GM21717 (cell line): ENCODE data around the gene SIX3.

Experiments
- ATAC-seq: cut with Tn5 transposase; IDR thresholded peaks from one replicate; pipeline ENCODE4 v1.9.1; 2021; ENCODE audit warnings: mild to moderate bottlenecking, moderate library complexity; ENCODE audit not compliant: unreplicated experiment

Gene SIX3

DNA sequence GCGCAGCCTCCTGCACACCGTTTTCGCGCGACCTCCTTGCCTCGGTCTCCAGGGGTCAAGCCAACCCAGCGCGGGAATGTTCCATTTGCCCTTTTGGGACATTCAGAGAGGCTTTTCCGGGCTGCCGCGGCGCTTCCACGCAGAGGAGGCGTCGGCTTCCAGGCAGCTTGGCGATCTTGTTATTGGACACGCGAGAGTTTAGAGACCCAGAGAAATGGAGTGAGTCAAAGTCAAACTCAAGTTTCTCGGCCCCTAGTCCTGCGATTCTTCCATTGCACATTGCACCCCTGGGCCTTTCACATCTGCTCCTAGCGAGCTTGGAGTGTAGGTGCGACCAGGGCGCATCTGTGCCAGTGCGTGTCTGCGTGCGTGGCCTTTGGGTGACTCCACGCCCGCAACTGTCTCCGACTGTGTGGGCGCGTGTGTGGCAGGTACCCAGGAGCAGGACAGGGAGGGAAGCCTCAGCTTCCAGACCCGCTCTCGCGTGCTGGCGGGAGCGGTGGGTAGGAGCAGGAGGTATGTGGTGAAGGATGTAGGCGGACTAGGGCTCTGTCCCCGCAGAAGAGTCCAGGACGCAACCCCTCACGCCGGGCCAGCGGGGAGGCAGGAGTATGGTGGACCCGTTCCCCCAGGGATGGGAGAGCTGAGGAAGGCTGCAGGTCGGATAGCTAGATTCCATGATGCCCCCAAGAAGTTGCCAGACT, 13.5 kb downstream of the SIX3 start:
- no peak for ATAC-seq

DNA sequence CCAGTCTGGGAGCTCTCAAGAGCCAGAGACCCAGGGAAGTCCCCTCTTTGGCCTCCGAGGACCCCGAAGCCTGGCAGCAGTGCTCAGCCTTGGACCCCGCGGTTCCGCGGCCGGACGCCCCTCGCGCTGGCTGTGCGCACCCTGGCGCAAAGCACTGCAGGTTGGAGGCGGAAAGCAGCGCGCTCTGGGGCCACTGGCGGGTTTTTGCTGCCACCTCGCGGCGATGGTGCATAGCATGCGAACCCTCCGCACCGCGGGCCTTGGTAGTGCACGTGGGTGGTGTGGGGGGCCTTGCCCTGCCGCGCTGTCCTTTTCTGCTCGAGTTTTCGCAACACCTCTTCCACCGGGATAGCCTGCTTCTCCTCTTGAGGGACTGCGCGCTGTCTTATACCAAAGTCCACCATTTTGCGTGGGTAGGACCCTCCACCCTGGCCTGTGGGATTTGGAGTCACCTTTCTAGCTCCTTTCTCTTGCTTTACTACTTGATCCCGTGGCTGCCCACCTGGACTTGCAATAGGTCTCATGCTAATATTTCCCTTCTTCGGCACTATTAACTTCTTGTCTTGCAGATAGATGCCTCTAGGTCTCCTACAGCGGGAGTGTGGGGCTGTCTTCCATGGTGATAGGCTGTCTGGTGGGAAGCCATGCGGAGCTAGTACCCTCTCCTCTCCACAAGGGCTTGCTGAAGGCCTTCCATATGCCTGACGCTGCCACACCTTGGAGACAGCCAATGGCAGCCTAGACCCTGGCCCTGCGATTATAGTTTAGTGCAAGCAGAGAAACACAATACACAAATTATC, 14.3 kb downstream of the SIX3 start:
- ATAC-seq = no peak

DNA sequence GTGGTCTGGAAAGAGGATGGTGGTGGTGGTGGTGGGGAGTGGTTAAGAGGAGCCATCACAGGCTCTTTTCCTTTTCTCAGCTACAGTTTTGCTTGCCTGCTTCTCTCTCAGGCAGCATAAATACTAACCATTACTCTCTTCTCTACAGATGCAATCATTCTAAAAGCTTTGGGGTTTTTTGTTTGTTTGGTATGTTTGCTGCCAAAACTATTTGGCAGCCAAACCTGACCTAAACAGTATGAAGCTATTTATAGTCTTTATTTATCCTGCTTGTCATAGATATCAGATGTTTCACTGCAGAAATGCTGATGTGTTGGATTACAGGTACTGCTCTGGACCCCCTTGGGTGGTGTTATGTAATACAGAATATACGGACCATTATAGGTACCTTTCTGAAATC, 15.3 kb downstream of the SIX3 start:
- no peak for ATAC-seq

DNA sequence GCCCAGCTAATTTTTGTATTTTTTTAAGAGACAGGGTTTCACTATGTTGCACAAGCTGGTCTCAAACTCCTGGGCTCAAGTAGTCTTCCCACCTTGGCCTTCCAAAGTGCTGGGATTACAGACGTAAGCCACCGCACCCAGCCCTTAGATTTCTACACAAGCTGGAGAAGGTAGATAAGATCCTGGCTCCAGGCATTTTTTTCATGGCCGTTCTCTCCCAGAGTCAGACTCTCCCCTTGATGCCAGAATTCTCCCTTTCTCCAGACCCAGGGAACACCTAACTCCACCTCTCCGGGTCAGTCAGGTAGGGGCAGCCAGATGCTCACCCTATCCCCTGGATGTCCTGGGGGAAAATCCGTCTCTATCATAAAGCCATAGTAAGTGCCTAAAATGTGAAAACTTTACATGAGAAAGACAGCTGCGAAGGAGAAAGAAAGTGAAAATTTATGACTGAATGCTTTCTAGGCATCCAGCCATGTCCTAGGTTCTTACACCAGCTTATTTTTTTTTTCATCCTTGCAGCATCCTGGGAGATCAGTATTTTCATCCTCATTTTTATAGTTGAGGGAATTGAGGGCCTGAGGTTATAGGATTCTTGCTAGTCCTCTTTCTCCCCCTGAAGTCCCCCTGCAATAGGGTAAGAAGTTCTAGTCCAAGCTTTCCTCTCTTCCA, 16.3 kb downstream of the SIX3 start:
- ATAC-seq = no peak

DNA sequence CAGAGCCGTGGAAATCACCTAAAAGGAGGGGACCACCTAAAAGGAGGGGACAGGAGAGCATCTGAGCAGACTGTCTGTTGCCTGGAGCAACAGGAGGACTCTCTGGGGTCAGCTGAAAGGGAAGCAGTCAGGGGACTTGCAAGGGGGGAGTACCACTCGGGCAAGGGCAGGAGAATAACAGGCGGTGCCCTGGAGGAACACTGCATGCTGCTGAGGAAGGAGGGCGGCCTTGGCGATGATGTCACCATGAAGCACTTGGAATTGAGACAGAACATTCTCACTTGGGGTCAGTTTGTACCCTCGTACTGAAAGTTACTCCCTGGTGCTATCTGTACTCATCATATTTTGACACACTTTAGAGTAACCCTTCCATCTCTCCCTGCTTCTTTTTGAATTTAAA, 18.4 kb downstream of the SIX3 start:
- no peak for ATAC-seq

DNA sequence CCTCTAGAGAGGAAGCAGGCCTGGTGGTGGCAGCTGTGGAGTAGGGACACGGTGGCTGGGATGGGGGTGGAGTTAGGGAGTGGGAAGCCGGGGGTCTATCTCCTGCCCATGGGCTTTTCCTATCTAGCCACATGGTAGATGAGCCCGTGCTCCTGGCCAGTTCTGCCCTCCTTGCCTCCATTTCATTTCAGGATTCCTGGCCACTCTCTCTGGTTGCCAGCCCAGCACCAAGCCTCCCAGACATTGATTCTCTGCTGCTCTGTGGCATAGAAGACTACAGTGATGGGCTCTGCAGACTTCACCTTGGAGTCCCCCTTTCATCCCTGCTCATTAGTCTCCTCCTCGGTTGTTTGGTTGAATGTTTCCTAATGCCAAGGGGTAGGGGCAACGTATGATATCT, 19.4 kb downstream of the SIX3 start:
- no peak for ATAC-seq

DNA sequence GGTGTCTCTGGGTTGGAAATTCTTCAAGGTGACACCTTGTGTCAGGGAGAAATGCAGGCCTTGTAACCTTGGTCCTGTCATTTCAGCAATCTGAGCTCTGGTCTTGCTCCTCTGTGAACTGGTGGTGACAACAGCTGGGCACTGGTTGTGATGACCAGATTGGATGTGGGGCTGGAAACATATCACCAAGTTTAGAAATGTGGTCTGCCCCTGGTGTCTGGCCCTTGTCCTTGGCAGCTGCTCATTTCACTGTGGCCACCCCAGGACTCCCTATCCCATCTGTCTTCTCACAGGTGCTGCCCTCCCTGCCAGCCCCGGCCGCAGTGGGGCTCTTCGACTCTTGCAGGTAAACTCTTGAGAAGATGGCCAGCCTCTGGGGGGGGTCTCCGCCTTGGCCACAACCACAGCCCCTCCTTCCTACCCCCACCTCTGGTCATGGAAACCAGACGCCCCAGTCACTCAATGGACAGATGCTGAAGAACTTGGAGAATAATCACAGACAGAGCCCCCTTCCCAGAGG, 20.7 kb downstream of the SIX3 start:
- ATAC-seq = no peak

DNA sequence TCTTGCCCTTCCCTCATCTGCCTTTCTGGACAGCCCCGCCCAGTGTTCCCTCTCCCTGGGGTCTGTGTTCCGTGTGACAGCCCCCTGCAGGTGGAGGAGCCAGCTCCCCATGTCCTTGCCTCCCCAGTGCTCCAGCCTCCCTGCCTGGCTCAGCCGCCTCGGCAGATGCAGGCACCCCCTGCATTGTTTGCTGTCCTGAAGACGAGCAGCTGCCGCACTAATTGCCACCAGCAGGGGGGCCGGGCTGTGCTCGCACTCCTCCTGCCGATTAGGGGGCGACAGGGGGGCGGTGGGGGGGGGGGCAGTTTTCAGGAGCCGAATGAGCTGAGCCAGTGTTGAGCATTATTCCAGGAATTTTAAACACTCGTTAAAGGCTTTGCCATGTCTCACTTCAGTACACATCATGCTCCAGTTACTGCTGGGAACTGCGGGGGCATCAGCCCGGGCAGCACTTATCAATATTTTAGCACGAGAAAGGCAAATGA, 23.3 kb downstream of the SIX3 start:
- ATAC-seq = no peak

DNA sequence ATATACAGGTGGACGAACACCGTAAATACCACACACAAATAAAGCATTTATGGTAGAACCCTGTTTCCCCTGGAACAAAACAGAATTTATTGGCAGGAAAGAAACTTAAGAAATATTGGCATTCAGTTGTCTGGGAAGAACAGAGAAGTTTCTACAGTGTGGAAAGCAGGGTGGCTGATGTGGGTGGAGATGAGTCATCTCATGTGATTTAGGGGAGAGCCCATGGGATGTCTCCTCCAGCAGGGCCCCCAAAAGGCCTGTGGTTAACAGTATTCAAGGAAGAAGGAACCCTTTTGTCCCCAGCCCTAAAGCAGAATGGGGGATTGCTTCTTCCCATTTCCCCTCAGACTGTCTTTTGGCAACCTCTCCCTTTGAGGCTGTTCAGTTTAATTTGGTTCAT, 24.2 kb downstream of the SIX3 start:
- no peak for ATAC-seq

DNA sequence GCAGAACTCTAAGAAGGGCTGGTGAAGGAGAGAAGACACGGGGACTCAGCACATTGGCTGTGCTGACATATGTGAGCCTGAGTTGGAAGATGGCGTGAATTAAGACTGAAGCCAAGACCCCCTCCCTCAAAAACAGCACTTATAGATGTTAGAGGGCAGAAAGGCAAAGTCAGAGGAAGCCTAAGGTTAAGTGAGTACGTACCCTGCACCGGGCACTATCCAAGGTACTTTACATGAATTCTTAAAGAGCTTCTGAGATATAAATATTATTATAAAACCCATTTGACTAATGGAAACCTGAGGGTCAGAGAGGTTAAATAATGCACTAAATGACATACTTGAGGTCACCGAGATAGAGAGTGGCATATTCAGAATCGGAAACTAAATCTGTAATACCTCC, 25.6 kb downstream of the SIX3 start:
- no peak for ATAC-seq

DNA sequence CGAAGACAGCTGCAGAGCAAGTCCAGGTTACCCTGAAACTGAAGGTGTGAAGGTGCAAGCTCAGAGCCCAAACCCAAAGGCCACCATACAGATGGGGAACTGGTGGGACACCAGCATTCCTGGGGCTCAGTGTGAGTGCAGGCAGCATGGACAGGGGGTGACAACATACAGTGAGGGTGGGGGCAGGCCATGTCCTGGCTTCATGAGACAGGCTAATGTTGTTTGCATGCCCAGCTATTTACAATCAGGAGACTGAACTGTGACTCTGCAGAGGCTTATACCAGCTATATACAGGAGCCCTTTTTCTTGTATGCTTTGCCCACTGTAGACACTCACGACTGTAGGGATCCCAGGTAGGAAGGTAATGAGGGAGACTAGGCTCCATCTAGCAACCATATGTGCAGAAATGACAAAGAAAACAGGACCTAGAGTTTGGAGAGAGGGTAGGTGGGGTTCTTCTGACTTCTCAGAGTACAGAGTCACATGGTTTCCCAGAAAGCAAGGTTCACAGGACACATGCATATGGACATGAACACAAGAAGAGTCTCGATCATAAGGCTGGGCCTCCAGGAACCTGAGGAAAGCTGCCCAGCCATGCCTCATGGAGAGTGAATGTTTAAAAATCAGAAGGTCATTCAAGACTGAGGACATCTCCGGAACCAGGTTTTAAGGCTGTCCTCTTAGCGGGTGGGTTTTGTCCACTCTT, 26.4 kb downstream of the SIX3 start:
- ATAC-seq = no peak

DNA sequence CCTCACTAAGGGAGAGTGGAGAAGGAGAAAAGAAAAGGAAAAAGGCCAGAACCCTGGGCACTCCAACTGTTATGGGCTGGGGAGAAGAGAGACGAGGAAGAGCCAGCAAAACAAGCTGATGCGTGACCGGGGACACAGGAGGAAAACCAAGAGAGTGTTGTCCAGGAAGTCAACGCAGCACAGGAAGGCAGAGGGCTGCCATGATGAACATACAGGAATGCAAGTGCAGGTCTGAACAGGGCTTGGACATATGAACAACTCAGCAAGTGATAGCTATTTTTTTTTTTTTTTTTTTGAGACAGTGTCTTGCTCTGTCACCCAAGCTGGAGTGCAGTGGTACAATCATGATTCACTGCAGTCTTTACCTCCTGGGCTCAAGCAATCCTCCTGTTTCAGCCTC, 28.4 kb downstream of the SIX3 start:
- no peak for ATAC-seq

DNA sequence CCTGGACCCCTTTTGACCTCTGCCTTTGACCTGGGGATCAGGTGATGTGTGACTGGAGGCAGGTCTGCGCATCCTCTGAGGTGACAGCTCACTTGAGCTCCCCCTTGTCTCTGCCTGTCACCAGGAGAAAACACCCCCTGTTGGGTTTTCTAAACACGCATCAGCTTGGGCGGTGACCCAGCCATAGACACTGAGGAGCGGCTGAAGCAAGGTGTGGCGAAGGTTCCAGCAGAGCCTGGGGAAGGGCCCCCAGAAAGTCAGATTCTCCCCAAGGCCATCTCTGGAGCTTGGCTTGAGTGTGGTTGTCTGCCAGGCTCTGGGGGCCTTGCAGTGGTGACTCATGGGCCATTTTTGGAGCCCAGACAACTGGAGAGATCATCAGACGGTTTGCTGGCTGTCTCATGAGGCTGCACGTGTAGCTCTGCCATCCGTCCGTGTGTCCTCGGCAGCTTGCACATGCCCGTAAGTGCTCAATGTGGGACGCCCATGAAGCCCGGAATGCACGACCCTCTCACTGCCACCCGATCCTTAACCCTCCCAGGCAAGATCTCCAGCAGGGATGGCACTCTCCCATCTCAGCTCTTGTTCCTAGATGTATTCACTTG, 29.4 kb downstream of the SIX3 start:
- no peak for ATAC-seq

DNA sequence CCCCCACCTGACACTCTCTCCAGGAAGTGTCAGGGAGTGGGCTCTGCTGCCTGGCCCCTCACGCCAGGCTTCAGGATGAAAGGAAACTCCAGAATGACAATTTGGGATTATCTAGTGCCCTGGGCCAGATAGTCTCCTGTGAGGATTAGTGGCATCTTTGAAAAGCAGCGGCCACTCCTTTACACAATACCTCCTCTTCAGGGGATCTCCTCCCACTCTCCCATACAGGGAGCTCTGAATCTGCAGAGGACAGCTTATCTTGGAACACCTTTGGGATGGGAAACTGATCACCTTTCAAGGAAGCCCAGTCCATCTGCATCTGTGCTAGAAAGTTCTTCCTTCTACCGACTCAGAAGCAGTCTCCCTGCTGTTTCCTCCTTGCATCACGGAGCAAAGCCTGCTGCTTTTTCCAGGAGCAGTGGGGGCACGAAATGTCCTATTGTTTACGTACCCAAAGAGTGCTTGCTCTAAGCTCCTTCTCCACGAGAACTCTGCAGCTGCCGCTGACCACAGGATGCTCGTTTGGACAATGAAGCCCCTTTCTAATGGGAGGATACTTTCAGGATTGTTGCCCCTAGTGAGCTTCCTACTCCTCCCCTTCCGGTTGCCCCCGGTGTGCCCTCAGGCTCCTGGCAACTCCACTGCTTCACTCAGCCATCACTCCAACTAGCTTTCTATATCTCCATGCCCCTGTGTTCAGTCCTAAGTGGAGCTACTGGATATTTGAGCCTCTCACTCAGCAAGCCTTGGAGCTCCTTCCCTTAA, 31.5 kb downstream of the SIX3 start:
- no peak for ATAC-seq

DNA sequence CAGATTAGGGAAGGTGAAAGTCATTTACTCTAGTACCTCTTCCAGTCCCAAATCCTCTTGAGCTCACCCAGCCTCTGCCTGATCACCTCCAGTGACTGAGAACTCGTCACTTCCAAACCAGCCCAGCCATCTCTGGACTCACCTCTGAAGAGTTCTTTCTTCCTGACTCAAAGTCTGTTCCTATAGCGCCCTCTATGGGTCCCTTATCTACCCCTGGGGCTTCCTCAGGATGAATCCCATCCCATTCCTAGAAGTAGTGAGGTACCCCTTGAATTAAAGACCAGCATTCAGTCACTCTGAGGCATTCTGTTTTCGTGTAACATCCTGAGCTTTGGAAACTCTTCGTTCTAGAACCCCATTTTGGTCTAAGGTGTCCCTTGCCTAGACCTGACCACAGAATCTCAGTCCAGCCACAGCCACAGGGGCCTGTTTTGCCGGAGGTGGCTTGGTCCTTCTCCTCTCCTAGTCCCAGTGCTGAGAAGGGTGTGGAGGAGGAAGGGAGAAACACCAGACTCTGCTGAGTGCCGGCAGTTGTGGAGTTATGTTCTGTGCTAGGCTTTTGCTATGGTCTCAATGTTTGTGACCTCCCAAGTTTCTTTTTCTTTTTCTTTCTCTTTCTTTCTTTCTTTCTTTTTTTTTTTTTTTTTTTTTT, 32.7 kb downstream of the SIX3 start:
- no peak for ATAC-seq

DNA sequence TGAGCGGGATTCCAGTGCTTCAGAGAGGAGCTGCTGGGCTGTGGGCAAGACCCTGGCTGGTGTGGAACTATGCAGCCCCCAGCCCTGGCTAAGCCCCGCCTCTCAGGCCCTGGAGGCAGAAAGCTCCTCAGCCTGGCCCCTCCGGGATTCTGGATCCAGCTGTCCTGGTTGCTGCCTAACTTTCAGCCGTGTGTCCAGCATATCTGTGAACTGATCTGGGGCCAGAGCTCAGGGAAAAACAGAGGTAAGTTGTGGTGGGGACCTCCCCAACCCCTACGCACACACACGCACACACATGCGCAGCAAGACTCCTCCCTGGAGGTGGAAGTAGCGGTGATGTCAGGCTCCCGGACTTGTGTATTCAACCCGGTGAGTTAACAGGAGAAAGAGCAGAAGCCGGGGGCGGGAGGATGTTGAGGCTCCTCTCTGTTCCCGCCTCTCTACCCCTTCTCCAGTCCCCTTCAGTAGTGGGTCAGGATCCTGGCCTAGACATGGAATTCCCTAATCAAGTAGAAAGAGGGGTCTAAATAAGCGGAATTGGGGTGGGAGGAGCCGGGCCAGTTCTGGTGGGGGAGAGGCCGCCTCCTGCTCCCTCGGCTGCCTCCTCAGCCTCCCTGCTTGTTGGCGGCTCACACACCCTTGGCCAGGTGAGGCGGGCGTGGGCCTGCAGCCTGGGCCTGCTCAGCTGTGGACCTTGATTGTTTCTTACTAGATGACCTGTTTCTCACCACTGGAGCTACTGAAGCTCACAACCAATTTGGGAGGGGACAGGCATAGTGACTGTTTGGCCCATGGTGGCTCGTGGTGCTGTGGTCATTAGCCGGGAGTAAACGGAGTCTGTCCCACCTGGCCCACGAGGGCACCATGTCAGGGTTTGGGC, 34.3 kb downstream of the SIX3 start:
- ATAC-seq = no peak

DNA sequence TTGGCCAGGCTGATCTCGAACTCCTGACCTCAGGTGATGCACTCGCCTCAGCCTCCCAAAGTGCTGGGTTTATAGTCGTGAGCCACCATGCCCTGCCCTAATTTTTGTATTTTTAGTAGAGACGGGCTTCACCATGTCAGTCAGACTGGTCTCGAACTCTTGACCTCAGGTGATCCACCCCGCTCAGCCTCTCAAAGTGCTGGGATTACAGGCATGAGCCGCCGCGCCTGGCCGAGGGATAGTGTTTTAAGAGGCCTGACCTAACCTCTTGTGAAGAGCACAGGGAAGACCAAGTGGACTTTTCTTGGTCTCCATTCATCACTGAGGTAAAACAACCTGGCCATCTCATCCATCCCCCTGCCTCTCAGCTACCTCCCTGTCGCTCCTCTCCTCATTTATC, 38.1 kb downstream of the SIX3 start:
- no peak for ATAC-seq
